Activated naive CD8-positive, alpha-beta T cell (primary cell): ENCODE measurements around the gene TNC.

ENCODE experiments used
- H3K27ac Mint-ChIP-seq: one replicate; pipeline ENCODE4 v1.8.0; 2021; ENCODE audit warnings: mixed read lengths
- H3K27me3 Mint-ChIP-seq: one replicate; pipeline ENCODE4 v1.8.0; 2021; ENCODE audit warnings: mixed read lengths
- H3K36me3 Mint-ChIP-seq: one replicate; pipeline ENCODE4 v1.8.0; 2021; ENCODE audit warnings: mixed read lengths
- H3K4me1 Mint-ChIP-seq: one replicate; pipeline ENCODE4 v1.8.0; 2021; ENCODE audit warnings: low read depth, mixed read lengths
- H3K4me3 Mint-ChIP-seq: one replicate; pipeline ENCODE4 v1.8.0; 2021; ENCODE audit warnings: mild to moderate bottlenecking, mixed read lengths
- H3K9me3 Mint-ChIP-seq: one replicate; pipeline ENCODE4 v1.8.0; 2021; ENCODE audit warnings: low read depth, mixed read lengths

TNC gene

DNA sequence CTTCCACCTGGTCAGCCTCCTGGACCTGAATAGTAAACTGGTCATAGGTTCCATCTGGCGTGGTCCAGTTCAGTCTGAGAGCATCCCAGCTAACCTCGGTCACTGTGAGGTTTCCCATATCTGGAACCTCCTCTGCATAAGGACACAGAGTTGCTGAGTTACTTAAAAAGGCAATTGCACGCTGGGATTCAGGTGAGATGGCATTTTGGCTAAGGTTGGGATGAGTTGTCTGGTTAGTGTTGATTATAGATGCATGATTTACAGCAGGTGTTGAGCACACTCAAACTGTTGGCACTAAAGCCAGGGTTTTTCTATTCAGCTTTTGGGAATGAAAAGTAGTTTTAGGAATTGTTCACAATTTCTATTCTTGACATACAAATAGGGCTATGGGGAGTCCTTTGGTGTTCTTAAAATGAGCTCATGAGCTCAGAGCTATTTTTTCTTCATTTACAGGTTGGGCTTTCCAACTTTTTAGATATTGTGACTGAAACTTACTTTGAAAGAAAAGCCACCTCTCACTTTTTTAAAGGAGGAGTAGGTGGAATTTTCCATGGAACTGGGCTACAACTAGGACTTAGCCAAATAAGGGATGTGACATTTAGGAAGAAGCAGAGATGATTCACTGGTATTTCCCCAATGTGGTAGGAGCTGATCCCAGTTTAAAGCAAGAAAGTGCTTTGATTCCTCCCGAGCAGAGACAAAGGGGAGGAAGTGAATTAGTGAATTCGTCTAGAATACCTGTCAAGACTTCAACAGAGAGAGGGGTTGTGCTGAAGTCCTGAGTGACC lies 54.7 kb downstream of the TNC start:
- Mint-ChIP-seq H3K4me3 (no peak overlapping the region), H3K27me3 (peaks cover 8% of the 10 kb centered on the region), H3K9me3 (no peaks in the 10 kb centered on the region), H3K27ac (no peak overlapping the region), H3K36me3 (peaks cover 2% of the 10 kb centered on the region), H3K4me1 (no peaks in the 10 kb centered on the region)

- no peak overlapping the region for H3K4me3 Mint-ChIP-seq
- no peak overlapping the region for H3K27ac Mint-ChIP-seq
- peaks cover 21% of the 10 kb centered on the region for H3K27me3 Mint-ChIP-seq
- no peaks in the 10 kb centered on the region for H3K36me3 Mint-ChIP-seq
- no peaks in the 10 kb centered on the region for H3K4me1 Mint-ChIP-seq
- no peaks in the 10 kb centered on the region for H3K9me3 Mint-ChIP-seq
Measured at GRCh38 chr9:115058684-115059315, 59.2 kb downstream of the TNC start.

DNA sequence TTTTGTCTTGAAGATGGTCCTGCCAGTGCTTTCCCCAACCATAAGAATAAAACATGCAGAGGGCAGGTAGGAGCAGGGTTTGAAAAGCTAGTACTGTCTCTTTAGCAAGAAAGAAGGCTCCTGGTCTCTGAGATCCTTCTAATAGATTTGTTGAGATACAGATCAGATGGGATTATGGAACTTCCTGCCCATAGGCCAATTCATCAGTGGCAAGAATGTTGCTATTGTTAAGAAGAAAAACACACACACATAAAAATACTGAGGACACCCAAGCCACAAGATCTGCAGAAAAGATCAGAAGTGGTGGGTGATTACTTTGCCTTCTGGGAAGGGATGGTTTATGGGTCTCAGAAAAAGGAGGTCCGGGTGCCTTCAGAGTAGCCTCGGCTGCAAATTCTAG lies 59.8 kb downstream of the TNC start:
- H3K36me3 Mint-ChIP-seq: no peaks in the 10 kb centered on the region
- H3K4me1 Mint-ChIP-seq: no peaks in the 10 kb centered on the region
- no peaks in the 10 kb centered on the region for H3K9me3 Mint-ChIP-seq
- no peak overlapping the region for H3K4me3 Mint-ChIP-seq
- peaks cover 24% of the 10 kb centered on the region for H3K27me3 Mint-ChIP-seq
- no peak overlapping the region for H3K27ac Mint-ChIP-seq

- H3K4me1 Mint-ChIP-seq: no peaks in the 10 kb centered on the region
- H3K4me3 Mint-ChIP-seq: no peak overlapping the region
- no peak overlapping the region for H3K27ac Mint-ChIP-seq
- no peaks in the 10 kb centered on the region for H3K36me3 Mint-ChIP-seq
- H3K9me3 Mint-ChIP-seq: no peaks in the 10 kb centered on the region
- H3K27me3 Mint-ChIP-seq: peaks cover 27% of the 10 kb centered on the region
Measured at GRCh38 chr9:115057559-115057958, 60.4 kb downstream of the TNC start.

- peaks cover 16% of the 10 kb centered on the region for H3K27me3 Mint-ChIP-seq
- H3K4me3 Mint-ChIP-seq: no peak overlapping the region
- no peaks in the 10 kb centered on the region for H3K36me3 Mint-ChIP-seq
Measured at GRCh38 chr9:115050002-115050490, 67.9 kb downstream of the TNC start.

GRCh38 chr9:115046824-115047223 lies 71.1 kb downstream of the TNC start:
- H3K27me3 Mint-ChIP-seq: peaks cover 3% of the 10 kb centered on the region

More at GRCh38 chr9:115050002-115050490, 67.9 kb downstream of the TNC start:
- no peaks in the 10 kb centered on the region for H3K4me1 Mint-ChIP-seq
- H3K9me3 Mint-ChIP-seq: no peaks in the 10 kb centered on the region
- H3K27ac Mint-ChIP-seq: no peak overlapping the region

GRCh38 chr9:115046199-115046598 lies 71.8 kb downstream of the TNC start:
- no peaks in the 10 kb centered on the region for H3K36me3 Mint-ChIP-seq
- no peak overlapping the region for H3K4me3 Mint-ChIP-seq
- no peaks in the 10 kb centered on the region for H3K9me3 Mint-ChIP-seq
- peaks cover 3% of the 10 kb centered on the region for H3K27me3 Mint-ChIP-seq
- peaks cover 13% of the 10 kb centered on the region for H3K4me1 Mint-ChIP-seq
- H3K27ac Mint-ChIP-seq: no peak overlapping the region

More at GRCh38 chr9:115046824-115047223, 71.1 kb downstream of the TNC start:
- Mint-ChIP-seq H3K36me3 (no peaks in the 10 kb centered on the region), H3K4me3 (no peak overlapping the region), H3K27ac (no peak overlapping the region), H3K4me1 (peaks cover 12% of the 10 kb centered on the region), H3K9me3 (no peaks in the 10 kb centered on the region)

DNA sequence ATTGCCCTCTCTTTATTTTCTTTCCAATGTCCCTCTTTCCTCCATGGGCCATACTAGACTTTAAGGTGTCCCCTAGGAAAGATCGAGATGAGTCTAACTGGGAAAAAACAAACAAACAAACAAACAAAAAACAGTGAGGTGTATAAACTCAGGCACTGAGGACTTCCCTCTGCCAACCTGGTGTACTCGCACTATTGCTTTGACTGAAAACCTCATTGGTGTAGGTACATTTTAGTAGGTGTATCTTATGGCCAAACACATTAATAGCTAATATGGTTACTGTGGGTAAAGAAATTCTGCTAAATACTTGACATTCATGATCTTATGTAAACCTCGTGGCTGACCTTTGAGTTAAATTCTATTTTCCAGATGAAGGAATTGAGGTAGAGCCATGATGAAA lies 74.3 kb downstream of the TNC start:
- Mint-ChIP-seq H3K9me3 (no peaks in the 10 kb centered on the region), H3K27ac (no peak overlapping the region), H3K27me3 (peaks cover 6% of the 10 kb centered on the region), H3K4me1 (peaks cover 14% of the 10 kb centered on the region), H3K36me3 (no peaks in the 10 kb centered on the region), H3K4me3 (no peak overlapping the region)

- H3K27ac Mint-ChIP-seq: peak overlapping the region; percentile 37
- peaks cover 14% of the 10 kb centered on the region for H3K4me1 Mint-ChIP-seq
- no peaks in the 10 kb centered on the region for H3K36me3 Mint-ChIP-seq
- H3K9me3 Mint-ChIP-seq: no peaks in the 10 kb centered on the region
- peaks cover 6% of the 10 kb centered on the region for H3K27me3 Mint-ChIP-seq
- H3K4me3 Mint-ChIP-seq: no peak overlapping the region
Measured at GRCh38 chr9:115042781-115043509, 75.0 kb downstream of the TNC start.

DNA sequence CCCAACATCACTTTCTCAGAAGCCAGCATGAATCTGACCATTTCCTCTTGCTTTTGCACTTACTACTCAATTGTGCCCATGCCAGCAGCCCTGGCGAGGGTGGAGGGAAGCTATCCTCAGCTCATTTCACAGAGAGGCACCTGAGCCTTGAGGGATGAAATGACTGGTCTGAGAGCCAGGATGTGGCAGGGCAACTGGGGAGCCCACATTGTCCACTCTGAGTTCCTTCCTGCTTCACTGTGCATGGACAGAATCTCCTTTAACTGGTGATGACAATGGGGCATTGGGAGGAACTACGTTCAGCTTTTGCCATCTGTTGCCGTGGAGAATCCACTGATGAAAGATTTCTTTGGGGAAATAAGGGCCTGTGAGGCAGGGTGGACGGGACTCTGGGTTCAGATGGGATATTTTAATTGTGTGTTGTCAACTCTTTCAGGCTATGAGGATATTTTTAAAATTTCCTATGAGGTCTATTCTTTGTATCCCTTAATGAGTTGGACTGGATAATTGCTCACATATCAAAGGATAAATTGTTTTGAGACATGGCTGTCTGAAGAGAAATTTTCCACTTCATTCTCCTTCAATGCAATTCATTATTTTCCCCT lies 78.3 kb downstream of the TNC start:
- Mint-ChIP-seq H3K27ac (no peak overlapping the region), H3K4me1 (peaks cover 26% of the 10 kb centered on the region), H3K36me3 (no peaks in the 10 kb centered on the region), H3K4me3 (no peak overlapping the region), H3K9me3 (no peaks in the 10 kb centered on the region), H3K27me3 (peaks cover 4% of the 10 kb centered on the region)

- Mint-ChIP-seq H3K9me3 (no peaks in the 10 kb centered on the region), H3K4me3 (no peak overlapping the region), H3K4me1 (peaks cover 18% of the 10 kb centered on the region), H3K27me3 (peaks cover 3% of the 10 kb centered on the region), H3K27ac (no peak overlapping the region), H3K36me3 (no peaks in the 10 kb centered on the region)
Measured at GRCh38 chr9:115038178-115038577, 79.8 kb downstream of the TNC start.

DNA sequence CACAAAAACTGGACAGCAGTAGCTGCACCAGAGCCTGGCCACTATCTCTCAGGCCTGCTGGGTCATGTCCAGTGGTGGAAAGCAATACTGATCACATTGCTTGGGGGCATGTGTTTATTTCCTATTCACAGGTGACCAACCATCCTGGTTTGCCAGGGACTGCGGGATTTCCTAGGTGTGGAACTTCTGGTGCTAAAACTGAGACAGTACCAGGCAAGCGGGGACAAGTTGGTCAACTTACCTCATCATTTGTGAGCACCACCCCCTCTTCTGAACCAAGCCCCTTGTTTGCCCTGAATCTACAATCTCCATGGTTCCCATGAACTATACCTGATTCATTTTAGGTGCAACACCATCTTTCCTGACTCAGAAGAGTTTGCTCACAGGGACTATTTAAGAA lies 81.3 kb downstream of the TNC start:
- Mint-ChIP-seq H3K4me1 (peaks cover 14% of the 10 kb centered on the region), H3K36me3 (no peaks in the 10 kb centered on the region), H3K27me3 (peaks cover 3% of the 10 kb centered on the region), H3K4me3 (no peak overlapping the region), H3K9me3 (no peaks in the 10 kb centered on the region), H3K27ac (peak overlapping the region; percentile 72)

DNA sequence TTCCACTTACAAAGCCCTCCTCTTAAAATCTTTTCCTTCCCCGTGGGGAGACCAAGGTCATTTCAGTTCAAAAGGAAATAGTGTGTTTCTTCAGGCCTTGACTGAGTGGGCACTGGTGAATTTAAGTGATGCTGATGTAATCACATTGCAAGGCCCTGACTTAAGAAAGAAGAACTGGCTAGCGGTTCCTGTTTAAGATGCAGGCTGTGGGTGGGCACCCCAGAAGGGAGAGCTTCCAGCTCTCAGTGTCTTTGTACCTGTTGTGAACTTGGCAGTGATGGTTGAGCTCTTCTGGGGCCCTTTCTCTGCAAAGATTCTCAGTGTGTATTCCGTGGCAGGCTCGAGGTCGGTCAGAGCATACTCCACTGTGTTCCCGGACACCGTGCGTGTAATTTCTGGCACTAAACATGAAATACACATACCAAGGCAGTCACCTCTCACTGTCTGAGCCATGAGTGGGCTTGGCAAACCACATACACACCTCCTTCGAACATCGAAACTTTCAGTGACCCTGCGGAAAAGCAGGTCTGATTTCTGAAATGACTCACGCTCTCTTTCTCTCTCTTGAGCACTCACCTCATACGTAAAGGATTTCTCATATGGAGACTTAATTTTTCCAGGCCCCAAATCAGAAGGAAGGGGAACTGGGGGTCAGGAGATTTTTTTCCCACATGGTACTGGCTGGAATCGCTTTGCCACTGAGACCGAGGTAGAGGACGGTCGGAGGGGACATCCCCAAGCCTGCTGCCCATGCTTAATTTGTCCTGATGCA lies 81.9 kb downstream of the TNC start:
- Mint-ChIP-seq H3K27me3 (peaks cover 3% of the 10 kb centered on the region), H3K9me3 (no peaks in the 10 kb centered on the region), H3K36me3 (no peaks in the 10 kb centered on the region), H3K4me1 (peaks cover 12% of the 10 kb centered on the region), H3K4me3 (peak overlapping the region; percentile 38), H3K27ac (peak overlapping the region; percentile 72)

DNA sequence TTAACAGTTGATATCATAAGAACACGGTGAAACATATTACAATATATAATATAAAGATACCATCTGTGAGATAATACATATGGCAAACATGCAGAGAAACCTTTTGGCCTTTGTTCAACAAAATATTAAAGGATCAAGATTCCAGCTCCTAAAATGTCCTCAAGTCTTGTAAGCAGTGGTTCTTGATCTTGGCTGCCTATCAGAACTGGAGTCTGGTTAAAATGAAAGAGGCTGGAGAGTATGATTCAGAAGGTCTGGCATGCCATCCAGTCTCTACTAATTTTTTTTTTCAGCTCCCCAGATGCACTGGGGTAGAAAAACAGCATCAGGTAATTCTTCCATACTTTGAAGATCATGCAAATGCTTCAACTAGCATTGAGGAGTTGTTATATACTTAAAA lies 83.2 kb downstream of the TNC start:
- Mint-ChIP-seq H3K27me3 (no peaks in the 10 kb centered on the region), H3K27ac (no peak overlapping the region), H3K4me1 (peaks cover 12% of the 10 kb centered on the region), H3K9me3 (no peaks in the 10 kb centered on the region), H3K36me3 (no peaks in the 10 kb centered on the region), H3K4me3 (no peak overlapping the region)
